SU-DHL-6 (cell line): ENCODE results near the gene LRCH1.

Experiments used
- H2AFZ ChIP-seq: fragments of 200-600 bp; sonication (generic); 2 replicates; pipeline ENCODE4 v1.6.1; 2014; ENCODE audit warnings: low read depth, mild to moderate bottlenecking, moderate library complexity, mixed read lengths, antibody characterized with exemption, low read length; ENCODE audit not compliant: severe bottlenecking
- H3F3A ChIP-seq: fragments of 200-600 bp; shearing (Covaris generic); 2 replicates; pipeline ENCODE4 v1.6.0; 2016; ENCODE audit warnings: antibody characterized with exemption, mild to moderate bottlenecking; ENCODE audit not compliant: insufficient read depth
- H3K27ac ChIP-seq: fragments of 200-600 bp; sonication (generic); 2 replicates; pipeline ENCODE4 v1.5.1; 2016; ENCODE audit warnings: low read depth, mild to moderate bottlenecking, low read length, moderate library complexity, mixed read lengths
- H3K27me3 ChIP-seq: fragments of 200-600 bp; sonication (generic), shearing (Covaris generic); 2 replicates; pipeline ENCODE4 v1.6.0; 2014; ENCODE audit warnings: mild to moderate bottlenecking, low read length
- H3K36me3 ChIP-seq: fragments of 200-600 bp; sonication (generic); 2 replicates; pipeline ENCODE4 v1.6.1; 2014; ENCODE audit warnings: mild to moderate bottlenecking, low read length, mixed read lengths
- H3K4me2 ChIP-seq: fragments of 300-600, 200-600 bp; shearing (Covaris generic), sonication (generic); 2 replicates; pipeline ENCODE4 v1.6.0; 2014; ENCODE audit warnings: low read length, low read depth, mild to moderate bottlenecking; ENCODE audit not compliant: poor library complexity, severe bottlenecking
- H3K4me3 ChIP-seq: fragments of 200-600 bp; sonication (generic); 2 replicates; pipeline ENCODE4 v1.5.1; 2014; ENCODE audit warnings: antibody characterized with exemption, low read length, mild to moderate bottlenecking, mixed read lengths; ENCODE audit not compliant: insufficient read depth, poor library complexity, severe bottlenecking
- H3K79me2 ChIP-seq: fragments of 200-600 bp; sonication (generic); 2 replicates; pipeline ENCODE4 v1.6.1; 2014; ENCODE audit warnings: mild to moderate bottlenecking, low read length, moderate library complexity; ENCODE audit not compliant: insufficient read depth
- H3K9ac ChIP-seq: fragments of 200-600 bp; sonication (generic); 2 replicates; pipeline ENCODE4 v1.7.0; 2014; ENCODE audit warnings: mild to moderate bottlenecking, low read length
- H3K9me2 ChIP-seq: fragments of 200-600 bp; sonication (generic); replicated peaks from 2 replicates; pipeline ENCODE4 v1.6.1; 2014; ENCODE audit warnings: low read length; ENCODE audit not compliant: insufficient read depth
- H3K9me3 ChIP-seq: fragments of 200-600 bp; sonication (generic); 2 replicates; pipeline ENCODE4 v1.6.1; 2014; ENCODE audit warnings: low read length, mixed read lengths; ENCODE audit not compliant: insufficient read depth
- H4K20me1 ChIP-seq: fragments of 200-600 bp; sonication (generic); 2 replicates; pipeline ENCODE4 v1.6.1; 2014; ENCODE audit warnings: low read depth, mild to moderate bottlenecking, antibody characterized with exemption, low read length, moderate library complexity, mixed read lengths
- CTCF ChIP-seq: fragments of 200-600 bp; sonication (generic); IDR thresholded peaks from one replicate; pipeline ENCODE4 v1.5.1; 2017; ENCODE audit warnings: antibody characterized with exemption, mild to moderate bottlenecking, low read length, moderate library complexity; ENCODE audit not compliant: insufficient read depth, poor library complexity, severe bottlenecking
- EZH2phosphoT487 ChIP-seq: fragments of 200-600 bp; sonication (generic), shearing (Covaris generic); conservative IDR thresholded peaks from 2 replicates; pipeline ENCODE4 v1.6.1; 2018; ENCODE audit warnings: mild to moderate bottlenecking, antibody characterized with exemption, low read length, moderate library complexity, mixed read lengths

Gene LRCH1

GRCh38 chr13:46717856-46718255, 164.9 kb downstream of the LRCH1 start:
- no peak overlapping the region for H3K27ac ChIP-seq
- H3K79me2 ChIP-seq = no peaks in the 10 kb centered on the region
- H3K9me2 ChIP-seq = no peaks in the 10 kb centered on the region
- no peak overlapping the region for H3K4me2 ChIP-seq
- no peak overlapping the region for H3K9ac ChIP-seq
- peaks cover 5% of the 10 kb centered on the region for H3K36me3 ChIP-seq
- no peaks in the 10 kb centered on the region for H3K27me3 ChIP-seq
- no peaks in the 10 kb centered on the region for H4K20me1 ChIP-seq
- no peak overlapping the region for H3K4me3 ChIP-seq
- no peak overlapping the region for H2AFZ ChIP-seq
- TF ChIP-seq EZH2phosphoT487 (no peak), CTCF (no peak)
- H3F3A ChIP-seq = no peaks in the 10 kb centered on the region; the same call in 1 of the 2 replicates
- H3K9me3 ChIP-seq = no peaks in the 10 kb centered on the region

GRCh38 chr13:46720189-46720588, 167.2 kb downstream of the LRCH1 start:
- Histone ChIP-seq H3F3A (no peaks in the 10 kb centered on the region; the same call in 1 of the 2 replicates), H3K79me2 (no peaks in the 10 kb centered on the region), H3K4me3 (no peak overlapping the region), H3K36me3 (peaks cover 22% of the 10 kb centered on the region), H3K9me3 (no peaks in the 10 kb centered on the region), H3K4me2 (no peak overlapping the region), H3K9ac (no peak overlapping the region), H2AFZ (no peak overlapping the region), H3K9me2 (no peaks in the 10 kb centered on the region), H3K27me3 (no peaks in the 10 kb centered on the region), H4K20me1 (no peaks in the 10 kb centered on the region), H3K27ac (no peak overlapping the region)
- no peak for TF ChIP-seq EZH2phosphoT487
- no peak for TF ChIP-seq CTCF

DNA sequence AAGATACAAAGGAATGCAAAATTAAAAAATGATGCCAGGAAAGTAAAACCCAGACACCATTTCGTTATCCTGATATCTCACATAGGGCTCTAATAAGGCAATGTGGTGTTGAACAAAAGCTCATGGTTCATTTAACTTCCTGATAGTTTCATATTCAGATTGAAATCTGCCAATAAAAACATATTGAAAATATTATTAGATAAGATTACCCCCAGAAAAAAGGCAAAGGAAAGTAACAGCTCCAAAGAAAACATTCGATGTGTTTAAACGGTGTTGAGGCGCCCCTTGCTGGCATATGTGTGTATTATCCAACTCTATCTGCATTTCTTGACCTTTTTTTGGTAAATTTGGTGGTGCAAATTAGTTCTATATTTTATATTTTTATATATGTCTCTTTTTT, 168.1 kb downstream of the LRCH1 start:
- no peaks in the 10 kb centered on the region for H4K20me1 ChIP-seq
- no peak overlapping the region for H3K9ac ChIP-seq
- H3K9me2 ChIP-seq = no peaks in the 10 kb centered on the region
- H3K9me3 ChIP-seq = no peaks in the 10 kb centered on the region
- TF ChIP-seq EZH2phosphoT487 (no peak), CTCF (peak; percentile 42)
- no peaks in the 10 kb centered on the region for H3K79me2 ChIP-seq
- peaks cover 20% of the 10 kb centered on the region for H3K36me3 ChIP-seq
- no peak overlapping the region for H3K4me3 ChIP-seq
- no peaks in the 10 kb centered on the region; the same call in 1 of the 2 replicates for H3F3A ChIP-seq
- H3K4me2 ChIP-seq = no peak overlapping the region
- H3K27me3 ChIP-seq = no peaks in the 10 kb centered on the region
- no peak overlapping the region for H3K27ac ChIP-seq
- H2AFZ ChIP-seq = no peak overlapping the region
